Measurements from ENCODE around the gene LYRM1. TPM values are rescaled to one million over a fixed set of nuclear protein-coding genes. Genes with fewer than 3 reads are reported as not detected.

The LYRM1 gene
- polyA plus RNA-seq, 2 of the 4 experiments (the other 2 are of a cell fraction): 38.6 to 44.0 TPM

DNA sequence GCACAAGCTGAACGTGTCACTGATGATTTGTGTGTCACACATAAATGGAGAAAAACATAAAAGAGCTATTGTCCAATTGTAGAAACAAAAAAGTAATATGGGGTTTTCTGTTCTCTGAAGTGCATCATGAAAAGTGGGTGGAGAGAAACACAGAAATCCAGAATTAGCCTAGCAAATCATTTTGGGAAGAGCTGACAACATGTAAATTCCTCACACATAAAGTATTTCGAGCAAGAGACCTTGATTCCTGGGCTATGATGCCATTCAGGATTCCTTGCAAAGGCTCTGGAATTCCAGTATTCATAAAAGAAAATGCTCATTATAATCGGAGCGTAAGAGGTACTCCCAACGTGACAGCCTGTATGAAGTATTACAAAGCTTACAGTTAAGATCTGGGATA is 1.5 kb upstream of the LYRM1 start:
- DNase-seq (ENCODE audit: low read depth in 1 of 2, low spot score in 1 of 2): no peak

DNA sequence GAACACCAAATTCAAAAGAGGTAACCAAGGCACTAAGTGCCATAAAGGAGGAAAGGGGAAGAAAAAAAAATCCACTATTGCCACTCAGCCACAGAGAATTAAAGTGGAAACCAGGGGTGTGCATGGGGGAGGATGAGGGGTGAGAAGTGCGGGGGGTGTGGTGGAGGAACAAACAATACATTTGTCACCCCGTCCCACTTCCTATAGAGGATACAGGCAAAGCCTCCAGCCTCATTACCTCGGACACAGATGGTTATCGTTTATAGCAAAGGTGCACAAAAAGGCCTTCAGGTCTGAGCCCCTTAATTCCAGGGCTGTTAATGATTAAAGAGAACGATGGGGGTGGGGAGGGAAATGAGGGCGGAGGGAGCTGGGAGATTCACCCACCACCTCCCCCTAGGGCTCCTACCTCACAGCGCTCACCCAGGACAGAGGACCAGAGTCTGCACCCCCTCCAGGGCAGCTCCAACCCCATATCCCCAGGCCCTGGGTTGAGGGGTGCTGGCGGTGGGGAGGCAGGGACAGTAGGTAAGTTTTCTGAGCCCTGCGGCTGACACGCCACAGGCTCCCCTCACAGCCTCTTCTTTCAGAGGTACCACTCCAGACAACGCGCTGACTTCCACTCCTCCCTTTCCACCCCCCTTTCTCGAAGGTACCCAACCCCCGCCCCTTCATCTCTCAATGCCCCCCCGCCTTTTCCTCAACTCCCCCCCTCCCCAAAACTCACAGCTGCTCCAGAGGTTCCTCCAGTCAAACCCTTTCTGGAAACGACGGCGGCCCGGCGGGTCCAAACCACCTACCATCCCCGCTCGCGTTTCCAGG is 883 bp upstream of the LYRM1 start:
- H3K4me2 ChIP-seq: peak overlapping the region; percentile 91
- no peaks in the 10 kb centered on the region for H3K9me3 ChIP-seq
- TF ChIP-seq GATA3 (IDR thresholded peaks at IDR 0.05; ENCODE audit: borderline replicate concordance) (no peak), PHF8 (IDR thresholded peaks at IDR 0.05; ENCODE audit: borderline replicate concordance, low read depth) (peak; percentile 34; the same call in 1 of the 2 replicates)
- peak in 1 of 2 experiments; percentile 36 for DNase-seq (ENCODE audit: low read depth in 1 of 2, low spot score in 1 of 2)
- FAIRE-seq: no peak
- ATAC-seq: peak; percentile 26 to 32
- 1% methylated on average over 18 of the region's 23 CpGs for WGBS (ENCODE audit: missing lambda C conversion rate)
- peak overlapping the region; percentile 90 for H3K4me3 ChIP-seq
- H3K27ac ChIP-seq: peak overlapping the region; percentile 92 to 98
- POLR2A ChIA-PET: interaction anchor here (0.6 to 1.9 kb wide), 12 partner anchors 9 to 442 kb away, joined by 3 to 15 read pairs (median 5); partner anchors contain the start of genes ERI2 and REXO5
- CTCF ChIA-PET: interaction anchor here (0.7 to 9.6 kb wide), 5 partner anchors 10 to 257 kb away, joined by 3 to 60 read pairs (median 6); no protein-coding TSS in a partner anchor
- H3K4me1 ChIP-seq: peaks cover 59% of the 10 kb centered on the region

More for the DNA sequence above, 1.5 kb upstream of the LYRM1 start:
- CTCF ChIA-PET: interaction anchor here (1.4 to 9.6 kb wide), 2 partner anchors 9 to 49 kb away, joined by 7 to 60 read pairs; no protein-coding TSS in a partner anchor
- Histone ChIP-seq H3K27ac (peak overlapping the region; percentile 92 to 98), H3K4me3 (peak overlapping the region; percentile 90), H3K4me2 (peak overlapping the region; percentile 91), H3K4me1 (peaks cover 53% of the 10 kb centered on the region), H3K9me3 (no peaks in the 10 kb centered on the region)
- ATAC-seq (no peak), FAIRE-seq (no peak)
- WGBS (ENCODE audit: missing lambda C conversion rate): 20% methylated on average over 5 of the region's 5 CpGs
- TF ChIP-seq CBX8 (IDR thresholded peaks at IDR 0.05) (no peak), CEBPB (IDR thresholded peaks at IDR 0.05) (no peak), EP300 (IDR thresholded peaks at IDR 0.05) (no peak), MAFK (IDR thresholded peaks at IDR 0.05; ENCODE audit: partially characterized antibody) (no peak), BHLHE40 (IDR thresholded peaks at IDR 0.05; ENCODE audit: low read depth, low read length) (no peak), ZSCAN20 (CRISPR knock-in tag; IDR thresholded peaks at IDR 0.05) (no peak), RNF2 (IDR thresholded peaks at IDR 0.05; ENCODE audit: borderline replicate concordance, low read depth) (no peak), ZNF302 (CRISPR knock-in tag; IDR thresholded peaks at IDR 0.05) (no peak), POLR2AphosphoS2 (conservative IDR thresholded peaks at IDR 0.05; ENCODE audit: low read length) (no peak), PHF8 (IDR thresholded peaks at IDR 0.05; ENCODE audit: borderline replicate concordance, low read depth) (no peak)
- TF ChIP-seq, protein P1, sequence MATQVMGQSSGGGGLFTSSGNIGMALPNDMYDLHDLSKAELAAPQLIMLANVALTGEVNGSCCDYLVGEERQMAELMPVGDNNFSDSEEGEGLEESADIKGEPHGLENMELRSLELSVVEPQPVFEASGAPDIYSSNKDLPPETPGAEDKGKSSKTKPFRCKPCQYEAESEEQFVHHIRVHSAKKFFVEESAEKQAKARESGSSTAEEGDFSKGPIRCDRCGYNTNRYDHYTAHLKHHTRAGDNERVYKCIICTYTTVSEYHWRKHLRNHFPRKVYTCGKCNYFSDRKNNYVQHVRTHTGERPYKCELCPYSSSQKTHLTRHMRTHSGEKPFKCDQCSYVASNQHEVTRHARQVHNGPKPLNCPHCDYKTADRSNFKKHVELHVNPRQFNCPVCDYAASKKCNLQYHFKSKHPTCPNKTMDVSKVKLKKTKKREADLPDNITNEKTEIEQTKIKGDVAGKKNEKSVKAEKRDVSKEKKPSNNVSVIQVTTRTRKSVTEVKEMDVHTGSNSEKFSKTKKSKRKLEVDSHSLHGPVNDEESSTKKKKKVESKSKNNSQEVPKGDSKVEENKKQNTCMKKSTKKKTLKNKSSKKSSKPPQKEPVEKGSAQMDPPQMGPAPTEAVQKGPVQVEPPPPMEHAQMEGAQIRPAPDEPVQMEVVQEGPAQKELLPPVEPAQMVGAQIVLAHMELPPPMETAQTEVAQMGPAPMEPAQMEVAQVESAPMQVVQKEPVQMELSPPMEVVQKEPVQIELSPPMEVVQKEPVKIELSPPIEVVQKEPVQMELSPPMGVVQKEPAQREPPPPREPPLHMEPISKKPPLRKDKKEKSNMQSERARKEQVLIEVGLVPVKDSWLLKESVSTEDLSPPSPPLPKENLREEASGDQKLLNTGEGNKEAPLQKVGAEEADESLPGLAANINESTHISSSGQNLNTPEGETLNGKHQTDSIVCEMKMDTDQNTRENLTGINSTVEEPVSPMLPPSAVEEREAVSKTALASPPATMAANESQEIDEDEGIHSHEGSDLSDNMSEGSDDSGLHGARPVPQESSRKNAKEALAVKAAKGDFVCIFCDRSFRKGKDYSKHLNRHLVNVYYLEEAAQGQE (IDR thresholded peaks at IDR 0.05): no peak
- TF ChIP-seq, protein P2, sequence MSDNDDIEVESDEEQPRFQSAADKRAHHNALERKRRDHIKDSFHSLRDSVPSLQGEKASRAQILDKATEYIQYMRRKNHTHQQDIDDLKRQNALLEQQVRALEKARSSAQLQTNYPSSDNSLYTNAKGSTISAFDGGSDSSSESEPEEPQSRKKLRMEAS (IDR thresholded peaks at IDR 0.05): no peak
- TF ChIP-seq, protein P3, sequence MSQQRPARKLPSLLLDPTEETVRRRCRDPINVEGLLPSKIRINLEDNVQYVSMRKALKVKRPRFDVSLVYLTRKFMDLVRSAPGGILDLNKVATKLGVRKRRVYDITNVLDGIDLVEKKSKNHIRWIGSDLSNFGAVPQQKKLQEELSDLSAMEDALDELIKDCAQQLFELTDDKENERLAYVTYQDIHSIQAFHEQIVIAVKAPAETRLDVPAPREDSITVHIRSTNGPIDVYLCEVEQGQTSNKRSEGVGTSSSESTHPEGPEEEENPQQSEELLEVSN (IDR thresholded peaks at IDR 0.05; ENCODE audit: borderline replicate concordance, low read depth): no peak
- POLR2A ChIA-PET: interaction anchor here (1.2 to 1.9 kb wide), 5 partner anchors 15 to 92 kb away, joined by 5 to 15 read pairs (median 8); partner anchors contain the start of genes ERI2 and REXO5

DNA sequence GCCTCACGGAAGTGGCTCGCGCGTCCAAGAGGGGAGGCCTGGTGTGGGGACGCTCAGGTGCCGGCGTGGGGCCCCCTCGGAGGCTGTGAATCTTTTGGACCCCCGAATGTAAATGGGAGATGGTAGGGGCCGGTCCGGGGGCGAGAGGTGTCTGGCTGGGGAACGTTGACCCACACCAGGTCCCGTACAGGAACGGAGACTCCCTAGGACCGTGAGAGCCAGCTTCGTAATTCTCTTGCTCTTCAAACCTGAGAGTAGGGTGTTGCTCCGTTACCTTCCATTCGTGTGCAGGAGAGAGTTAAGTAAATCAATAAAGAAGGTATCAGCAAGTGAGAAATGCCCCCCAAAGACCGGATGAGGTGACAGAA is 481 bp downstream of the LYRM1 start:
- WGBS (ENCODE audit: missing lambda C conversion rate): 2% methylated on average over 11 of the region's 20 CpGs
- POLR2A ChIA-PET: interaction anchor here (1.1 to 1.9 kb wide), 6 partner anchors 7 to 94 kb away, joined by 3 to 15 read pairs (median 8); partner anchors contain the start of genes ERI2 and REXO5
- Histone ChIP-seq H3K27ac (peak overlapping the region; percentile 92 to 98), H3K4me2 (peak overlapping the region; percentile 81), H3K4me3 (peak overlapping the region; percentile 90), H3K9me3 (no peaks in the 10 kb centered on the region), H3K4me1 (peaks cover 73% of the 10 kb centered on the region)
- CTCF ChIA-PET: interaction anchor here (0.9 to 9.6 kb wide), 4 partner anchors 11 to 256 kb away, joined by 3 to 60 read pairs (median 5); no protein-coding TSS in a partner anchor
- ATAC-seq: peak; percentile 1 to 23; a peak in 3 of 6 replicates
- TF ChIP-seq, protein P4, sequence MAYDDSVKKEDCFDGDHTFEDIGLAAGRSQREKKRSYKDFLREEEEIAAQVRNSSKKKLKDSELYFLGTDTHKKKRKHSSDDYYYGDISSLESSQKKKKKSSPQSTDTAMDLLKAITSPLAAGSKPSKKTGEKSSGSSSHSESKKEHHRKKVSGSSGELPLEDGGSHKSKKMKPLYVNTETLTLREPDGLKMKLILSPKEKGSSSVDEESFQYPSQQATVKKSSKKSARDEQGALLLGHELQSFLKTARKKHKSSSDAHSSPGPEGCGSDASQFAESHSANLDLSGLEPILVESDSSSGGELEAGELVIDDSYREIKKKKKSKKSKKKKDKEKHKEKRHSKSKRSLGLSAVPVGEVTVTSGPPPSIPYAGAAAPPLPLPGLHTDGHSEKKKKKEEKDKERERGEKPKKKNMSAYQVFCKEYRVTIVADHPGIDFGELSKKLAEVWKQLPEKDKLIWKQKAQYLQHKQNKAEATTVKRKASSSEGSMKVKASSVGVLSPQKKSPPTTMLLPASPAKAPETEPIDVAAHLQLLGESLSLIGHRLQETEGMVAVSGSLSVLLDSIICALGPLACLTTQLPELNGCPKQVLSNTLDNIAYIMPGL (CRISPR knock-in tag; IDR thresholded peaks at IDR 0.05; ENCODE audit: borderline replicate concordance): 0 out of 2 replicates have a peak, but pooled peaks have one; percentile 43
- TF ChIP-seq FOSB (CRISPR knock-in tag; IDR thresholded peaks at IDR 0.05) (0 out of 2 replicates have a peak, but pooled peaks have one; percentile 37), JUN (IDR thresholded peaks at IDR 0.05) (peak in 1 of 2 experiments; percentile 36; a peak in 1 of 5 replicates), HOXB13 (CRISPR knock-in tag; IDR thresholded peaks at IDR 0.05; ENCODE audit: low read depth) (no peak), GATA3 (IDR thresholded peaks at IDR 0.05; ENCODE audit: borderline replicate concordance) (0 out of 2 replicates have a peak, but pooled peaks have one; percentile 1)
- TF ChIP-seq, protein P2 (IDR thresholded peaks at IDR 0.05): peak; percentile 12; the same call in 1 of the 2 replicates
- FAIRE-seq: no peak
- no peak for DNase-seq (ENCODE audit: low read depth in 1 of 2, low spot score in 1 of 2)
